Ishikawa (cell line): ENCODE data around the gene INHBB.

Experiments
- CEBPB ChIP-seq: IDR thresholded peaks from 2 replicates; pipeline ENCODE4 v1.6.1; 2012
- CREB1 ChIP-seq: IDR thresholded peaks from 2 replicates; pipeline ENCODE4 v1.6.1; 2012; ENCODE audit warnings: low read depth
- EGR1 ChIP-seq: IDR thresholded peaks from 2 replicates; pipeline ENCODE4 v1.6.1; 2012
- EP300 ChIP-seq: IDR thresholded peaks from 2 replicates; pipeline ENCODE4 v1.6.1; 2012; ENCODE audit warnings: borderline replicate concordance
- FOXM1 ChIP-seq: IDR thresholded peaks from 2 replicates; pipeline ENCODE4 v1.6.1; 2012; ENCODE audit warnings: low read depth, borderline replicate concordance
- MAX ChIP-seq: IDR thresholded peaks from 2 replicates; pipeline ENCODE4 v1.6.1; 2012
- NFIC ChIP-seq: IDR thresholded peaks from 2 replicates; pipeline ENCODE4 v1.6.1; 2012
- RAD21 ChIP-seq: IDR thresholded peaks from 2 replicates; pipeline ENCODE4 v1.6.1; 2012; ENCODE audit warnings: low read depth
- REST ChIP-seq: IDR thresholded peaks from 2 replicates; pipeline ENCODE4 v1.6.1; 2012; ENCODE audit warnings: low read depth, mild to moderate bottlenecking
- TAF1 ChIP-seq: IDR thresholded peaks from 2 replicates; pipeline ENCODE4 v1.6.1; 2012; ENCODE audit warnings: low read depth, mild to moderate bottlenecking
- TCF12 ChIP-seq: IDR thresholded peaks from 2 replicates; pipeline ENCODE4 v1.6.1; 2012; ENCODE audit warnings: low read depth
- TEAD4 ChIP-seq: IDR thresholded peaks from 2 replicates; pipeline ENCODE4 v1.6.1; 2012
- USF1 ChIP-seq: IDR thresholded peaks from 2 replicates; pipeline ENCODE4 v1.6.1; 2012
- YY1 ChIP-seq: IDR thresholded peaks from 2 replicates; pipeline ENCODE4 v1.6.1; 2012; ENCODE audit warnings: low read depth
- ZBTB7A ChIP-seq: IDR thresholded peaks from 2 replicates; pipeline ENCODE4 v1.6.1; 2012; ENCODE audit warnings: low read depth

Gene INHBB

GRCh38 chr2:120353591-120353898, 7.6 kb downstream of the INHBB start:
- no peak for TF ChIP-seq CREB1
- TF ChIP-seq EP300 = no peak
- no peak for TF ChIP-seq RAD21
- no peak for TF ChIP-seq TEAD4
- TF ChIP-seq FOXM1 = no peak
- no peak for TF ChIP-seq ZBTB7A

GRCh38 chr2:120353931-120354330, 8.0 kb downstream of the INHBB start:
- TF ChIP-seq RAD21 = no peak
- no peak for TF ChIP-seq TAF1
- TF ChIP-seq REST = no peak
- TF ChIP-seq MAX = no peak

- TF ChIP-seq TCF12 (no peak), CEBPB (no peak), TAF1 (no peak), YY1 (no peak), ZBTB7A (no peak), MAX (no peak), EGR1 (no peak), NFIC (no peak), EP300 (no peak), USF1 (no peak), FOXM1 (no peak), CREB1 (no peak), TEAD4 (no peak)
These were observed 8.5 kb downstream of the INHBB start for GRCh38 chr2:120354467-120354866.

- TF ChIP-seq EP300 (no peak), USF1 (no peak), TEAD4 (no peak)
These were observed 9.2 kb downstream of the INHBB start for GRCh38 chr2:120354935-120355779.

- TF ChIP-seq FOXM1 (no peak), TCF12 (no peak), CEBPB (no peak), TAF1 (no peak), EP300 (no peak), TEAD4 (no peak), REST (no peak), MAX (no peak), USF1 (no peak), CREB1 (no peak)
These were observed 9.9 kb downstream of the INHBB start for GRCh38 chr2:120355780-120356266.

GRCh38 chr2:120357768-120358167, 11.8 kb downstream of the INHBB start:
- no peak for TF ChIP-seq NFIC
- TF ChIP-seq ZBTB7A = no peak
- TF ChIP-seq RAD21 = no peak
- TF ChIP-seq EP300 = no peak
- no peak for TF ChIP-seq MAX
- TF ChIP-seq USF1 = no peak
- TF ChIP-seq FOXM1 = no peak
